GM12878 (cell line): ENCODE measurements around the gene USP25. TPM values are rescaled to one million over a fixed set of nuclear protein-coding genes. Genes with fewer than 3 reads are reported as not detected.

Experiments used
- ATAC-seq: fragments of 200-7000 bp; cut with Tn5 transposase; 3 replicates; pipeline ENCODE4 v1.9.1; 2020; ENCODE audit warnings: mild to moderate bottlenecking, moderate library complexity
- BruUV-seq: library from RNA; stranded (reverse); fragments of 400-500 nt; replicated peaks from 2 replicates; lab custom pipeline; 2021; lab: Mats Ljungman, UMichigan
- CTCF ChIA-PET: fragments of 300-600 bp; sonication (Branson Sonifier 250); formaldehyde crosslinking; extraction: SDS; loops from one replicate; lab custom pipeline; 2021; ENCODE audit warnings: inconsistent platforms; lab: Yijun Ruan, JAX
- POLR2A ChIA-PET: fragments of 350-600 bp; formaldehyde crosslinking; extraction: SDS; loops from one replicate; lab custom pipeline; 2021; ENCODE audit warnings: inconsistent platforms; lab: Charles Lee
- RAD21 ChIA-PET: fragments of 300-600 bp; sonication (Branson Sonifier 250); formaldehyde crosslinking; loops from one replicate; lab custom pipeline; 2023; ENCODE audit warnings: antibody characterized with exemption; ENCODE audit not compliant: unreplicated experiment; lab: Charles Lee
- SMC1A ChIA-PET: fragments of 300-600 bp; sonication (Branson Sonifier 250); formaldehyde crosslinking; loops from one replicate; lab custom pipeline; 2023; ENCODE audit not compliant: unreplicated experiment, uncharacterized antibody; lab: Charles Lee
- DNase-seq: peaks from one replicate; pipeline ENCODE4 v3.0.0-alpha.2; 2011; ENCODE audit warnings: low read depth, low spot score
- FAIRE-seq: peaks from 3 replicates; lab custom pipeline; 2011; peaks lifted over from hg19 to GRCh38; lab: Jason Lieb, UNC
- H2AFZ ChIP-seq: 2 replicates; pipeline ENCODE4 v1.6.0; 2011; ENCODE audit warnings: low read depth, low read length, control low read depth; ENCODE audit not compliant: control insufficient read depth
- H3K27ac ChIP-seq: 2 replicates; pipeline ENCODE4 v1.5.1; 2011; ENCODE audit warnings: control low read depth; ENCODE audit not compliant: control insufficient read depth, insufficient read depth
- H3K27me3 ChIP-seq, 2 experiments: replicated peaks in 1 of 2; 2 replicates each; pipeline versions ENCODE4 v1.6.0 to v1.6.1; 2011; ENCODE audit warnings: low read length in 1 of 2; ENCODE audit not compliant: control insufficient read depth in 2 of 2, insufficient read depth in 2 of 2
- H3K36me3 ChIP-seq, 2 experiments: 2 replicates each; pipeline ENCODE4 v1.5.1; 2011; ENCODE audit warnings: low read length in 1 of 2; ENCODE audit not compliant: control insufficient read depth in 2 of 2, insufficient read depth in 2 of 2
- H3K4me1 ChIP-seq: 2 replicates; pipeline ENCODE4 v1.6.1; 2011; ENCODE audit warnings: mild to moderate bottlenecking, low read length, moderate library complexity, mixed read lengths; ENCODE audit not compliant: control insufficient read depth, insufficient read depth
- H3K4me2 ChIP-seq: 2 replicates; pipeline ENCODE4 v1.6.0; 2011; ENCODE audit warnings: control low read depth; ENCODE audit not compliant: control insufficient read depth, insufficient read depth
- H3K4me3 ChIP-seq: fragments of 200-600 bp; sonication (generic); 2 replicates; pipeline ENCODE4 v1.5.1; 2016
- H3K79me2 ChIP-seq: 2 replicates; pipeline ENCODE4 v1.6.0; 2011; ENCODE audit warnings: low read length; ENCODE audit not compliant: control insufficient read depth, insufficient read depth
- H3K9ac ChIP-seq: 2 replicates; pipeline ENCODE4 v1.8.0; 2011; ENCODE audit warnings: low read length, control low read depth, mixed read lengths; ENCODE audit not compliant: control insufficient read depth, insufficient read depth
- H3K9me3 ChIP-seq: replicated peaks from 3 replicates; pipeline ENCODE4 v1.5.1; 2011; ENCODE audit warnings: mild to moderate bottlenecking, low read length; ENCODE audit not compliant: control insufficient read depth, insufficient read depth
- H4K20me1 ChIP-seq: 2 replicates; pipeline ENCODE4 v1.6.0; 2011; ENCODE audit not compliant: control insufficient read depth, insufficient read depth
- CBX3 ChIP-seq: fragments of 200-600 bp; sonication (generic); IDR thresholded peaks from 2 replicates; pipeline ENCODE4 v1.6.1; 2016; ENCODE audit warnings: low read depth, borderline replicate concordance
- CBX5 ChIP-seq: sonication (generic); IDR thresholded peaks from 2 replicates; pipeline ENCODE4 v1.6.1; 2016; ENCODE audit warnings: low read depth, moderate library complexity, mild to moderate bottlenecking, inconsistent platforms
- CREM ChIP-seq: IDR thresholded peaks from 2 replicates; pipeline ENCODE4 v1.6.1; 2014; ENCODE audit warnings: antibody characterized with exemption, low read depth
- ESRRA ChIP-seq: IDR thresholded peaks from 2 replicates; pipeline ENCODE4 v1.6.1; 2012; ENCODE audit warnings: mild to moderate bottlenecking, low read length, improper control_type of control experiment
- NRF1 ChIP-seq: conservative IDR thresholded peaks from 2 replicates; pipeline ENCODE4 v1.6.1; 2011; ENCODE audit warnings: mild to moderate bottlenecking, low read depth, low read length, improper control_type of control experiment
- RAD21 ChIP-seq: IDR thresholded peaks from 2 replicates; pipeline ENCODE4 v1.6.1; 2011; ENCODE audit warnings: mild to moderate bottlenecking, low read depth, low read length, moderate library complexity; ENCODE audit not compliant: insufficient read depth
- RBBP5 ChIP-seq: fragments of 200-600 bp; sonication (generic); conservative IDR thresholded peaks from 2 replicates; pipeline ENCODE4 v1.6.1; 2016
- SMAD5 ChIP-seq: IDR thresholded peaks from 2 replicates; pipeline ENCODE4 v1.6.1; 2016; ENCODE audit warnings: antibody characterized with exemption, low read depth
- SREBF2 ChIP-seq: IDR thresholded peaks from 2 replicates; pipeline ENCODE4 v1.6.1; 2012; ENCODE audit warnings: mild to moderate bottlenecking, low read length
- STAT3 ChIP-seq: IDR thresholded peaks from 2 replicates; pipeline ENCODE4 v1.6.1; 2011; ENCODE audit warnings: low read depth, low read length, improper control_type of control experiment
- SUPT20H ChIP-seq: IDR thresholded peaks from 2 replicates; pipeline ENCODE4 v1.6.1; 2011; ENCODE audit warnings: low read depth, mild to moderate bottlenecking, low read length, moderate library complexity, borderline replicate concordance; ENCODE audit not compliant: control insufficient read depth
- ZNF24 ChIP-seq: fragments of 450-650 bp; IDR thresholded peaks from 2 replicates; pipeline ENCODE4 v1.6.1; 2017; ENCODE audit warnings: antibody characterized with exemption, mild to moderate bottlenecking
- ZZZ3 ChIP-seq: IDR thresholded peaks from 2 replicates; pipeline ENCODE4 v1.6.1; 2011; ENCODE audit warnings: low read depth; ENCODE audit not compliant: control insufficient read depth, insufficient read length
- WGBS: methylation state at CpG from one replicate; pipeline ENCODE4 v1.1.6; 2016; ENCODE audit warnings: low lambda C conversion rate; ENCODE audit not compliant: insufficient replicate concordance, insufficient coverage; ENCODE audit errors: missing lambda C conversion rate; 5-methylcytosine and 5-hydroxymethylcytosine counted together
- in situ Hi-C: fragments of 300-500 bp; cut with MboI; formaldehyde crosslinking; loops from 9 replicates; pipeline ENCODE4 v1.14.3; 2018; ENCODE audit warnings: mixed read lengths
- intact Hi-C: fragments of 100-400 bp; cut with micrococcal nuclease; formaldehyde crosslinking; loops from one replicate; pipeline ENCODE4 v1.14.2; 2022; ENCODE audit not compliant: unreplicated experiment
- polyA plus RNA-seq, 11 experiments: library from polyadenylated mRNA; depleted of rRNA in 4 of 11; unstranded in 6 of 11; stranded (reverse) in 5 of 11; fragments of >200 nt; fragmentation: Nextera tagmentation in 4 of 11; fragmentation: Illumina TruSeq in 1 of 11; extraction: Ambion mirVana in 4 of 11; extraction: Trizol in 1 of 11; gene quantifications; 1 replicate in 1 of 11; 2 replicates in 10 of 11; pipeline versions ENCODE4 v1.2.1 to v1.2.3, GENCODE V29; 2011 to 2016; ENCODE audit warnings: inconsistent platforms in 2 of 11, missing spikeins in 2 of 11, low read depth in 1 of 11
- total RNA-seq, 4 experiments: library from RNA; depleted of rRNA in 3 of 4; stranded (reverse); fragments of >200 nt in 3 of 4; fragmentation: Illumina TruSeq in 1 of 4; extraction: Trizol in 1 of 4; gene quantifications; 2 replicates each; pipeline versions ENCODE4 v1.2.1 to v1.2.3, GENCODE V29; 2013 to 2021
- TF ChIP-seq, protein P1 (sequence below): fragments of 450-650 bp; IDR thresholded peaks from 2 replicates; pipeline ENCODE4 v1.6.1; 2017; ENCODE audit warnings: mild to moderate bottlenecking

USP25 gene
- total and polyA plus RNA-seq, 10 of the 15 experiments (the other 5 are each of a cell fraction or from before 2014, with no cell fraction given) = 1.5 to 31.3 (median 23.4) TPM

DNA sequence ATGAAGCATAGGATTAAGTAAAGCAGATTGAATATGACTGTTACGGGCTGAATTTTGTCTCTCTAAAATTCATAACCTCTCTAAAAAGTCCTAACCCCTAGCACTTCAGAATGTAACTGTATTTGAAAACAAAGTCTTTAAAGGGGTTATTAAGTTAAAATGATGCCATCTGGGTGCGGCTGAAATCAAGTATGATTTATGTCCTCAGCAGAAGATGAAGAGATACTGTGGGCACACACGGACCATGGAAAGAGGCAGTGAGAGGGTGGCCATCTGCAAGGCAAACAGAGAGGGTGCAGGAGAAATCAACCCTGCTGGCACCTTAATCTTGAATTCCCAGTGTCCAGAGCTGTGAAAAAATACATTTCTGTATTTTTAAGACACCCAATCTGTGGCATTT, 3.8 kb upstream of the USP25 start:
- H3K4me1 ChIP-seq = 0 out of 2 replicates have a peak, but pooled peaks cover 3% of the 10 kb centered on the region
- DNase-seq (no peak), ATAC-seq (no peak), FAIRE-seq (no peak)
- H3K9me3 ChIP-seq = no peaks in the 10 kb centered on the region
- ChIA-PET RAD21 (no interaction called here), POLR2A (no interaction called here), CTCF (interaction anchor here (0.6 kb wide), 1 partner anchor 106 kb away, joined by 3 read pairs; no protein-coding TSS in a partner anchor), SMC1A (no interaction called here)
- in situ Hi-C loops = loop anchor here (5.0 to 25.0 kb wide), 5 partner anchors 689 to 1886 kb away; partner anchors contain the start of genes BTG3 and HSPA13
- H3K27ac ChIP-seq = no peak overlapping the region
- no peaks in the 10 kb centered on the region for H3K36me3 ChIP-seq
- WGBS = 92% methylated on average over 3 of the region's 3 CpGs
- no TSS peak for BruUV-seq
- H3K9ac ChIP-seq = no peak overlapping the region
- peaks cover 0 to 2% of the 10 kb centered on the region in 2 experiments; a peak in 1 of 4 replicates for H3K27me3 ChIP-seq
- no peak overlapping the region for H3K4me2 ChIP-seq
- H4K20me1 ChIP-seq = no peaks in the 10 kb centered on the region
- TF ChIP-seq ZNF24 (no peak), STAT3 (no peak), SMAD5 (no peak), CBX5 (no peak), ESRRA (no peak), CREM (no peak), RBBP5 (no peak), NRF1 (no peak), SUPT20H (no peak), CBX3 (no peak), SREBF2 (no peak), RAD21 (no peak), ZZZ3 (no peak)
- TF ChIP-seq, protein P1, sequence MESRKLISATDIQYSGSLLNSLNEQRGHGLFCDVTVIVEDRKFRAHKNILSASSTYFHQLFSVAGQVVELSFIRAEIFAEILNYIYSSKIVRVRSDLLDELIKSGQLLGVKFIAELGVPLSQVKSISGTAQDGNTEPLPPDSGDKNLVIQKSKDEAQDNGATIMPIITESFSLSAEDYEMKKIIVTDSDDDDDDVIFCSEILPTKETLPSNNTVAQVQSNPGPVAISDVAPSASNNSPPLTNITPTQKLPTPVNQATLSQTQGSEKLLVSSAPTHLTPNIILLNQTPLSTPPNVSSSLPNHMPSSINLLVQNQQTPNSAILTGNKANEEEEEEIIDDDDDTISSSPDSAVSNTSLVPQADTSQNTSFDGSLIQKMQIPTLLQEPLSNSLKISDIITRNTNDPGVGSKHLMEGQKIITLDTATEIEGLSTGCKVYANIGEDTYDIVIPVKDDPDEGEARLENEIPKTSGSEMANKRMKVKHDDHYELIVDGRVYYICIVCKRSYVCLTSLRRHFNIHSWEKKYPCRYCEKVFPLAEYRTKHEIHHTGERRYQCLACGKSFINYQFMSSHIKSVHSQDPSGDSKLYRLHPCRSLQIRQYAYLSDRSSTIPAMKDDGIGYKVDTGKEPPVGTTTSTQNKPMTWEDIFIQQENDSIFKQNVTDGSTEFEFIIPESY = no peak
- H2AFZ ChIP-seq = no peak overlapping the region
- intact Hi-C loops = no loop called here
- H3K79me2 ChIP-seq = peaks cover 7% of the 10 kb centered on the region
- no peak overlapping the region for H3K4me3 ChIP-seq
